Loucy (cell line): ENCODE results near the gene EPHA2.

Experiments
- H2AFZ ChIP-seq: fragments of 200-600 bp; sonication (generic); 2 replicates; pipeline ENCODE4 v1.6.0; 2016; ENCODE audit warnings: antibody characterized with exemption, mild to moderate bottlenecking, low read length, moderate library complexity
- H3F3A ChIP-seq: fragments of 200-600 bp; 2 replicates; pipeline ENCODE4 v1.6.0; 2016; ENCODE audit warnings: antibody characterized with exemption, low read depth, mild to moderate bottlenecking
- H3K27me3 ChIP-seq: fragments of 200-600 bp; sonication (generic); 2 replicates; pipeline ENCODE4 v1.6.1; 2014; ENCODE audit warnings: low read length, mild to moderate bottlenecking; ENCODE audit not compliant: insufficient read depth, poor library complexity, severe bottlenecking
- H3K36me3 ChIP-seq: fragments of 200-600 bp; sonication (generic); 2 replicates; pipeline ENCODE4 v1.6.1; 2016; ENCODE audit warnings: low read length; ENCODE audit not compliant: insufficient read depth
- H3K4me1 ChIP-seq: fragments of 200-600 bp; sonication (generic); 2 replicates; pipeline ENCODE4 v1.5.1; 2014; ENCODE audit warnings: low read length, mild to moderate bottlenecking; ENCODE audit not compliant: insufficient read depth, poor library complexity, severe bottlenecking
- H3K4me2 ChIP-seq: fragments of 200-600 bp; sonication (generic); 2 replicates; pipeline ENCODE4 v1.6.0; 2014; ENCODE audit warnings: antibody characterized with exemption, low read length, low read depth, mild to moderate bottlenecking; ENCODE audit not compliant: poor library complexity, severe bottlenecking
- H3K4me3 ChIP-seq: fragments of 200-600 bp; sonication (generic); 2 replicates; pipeline ENCODE4 v1.5.1; 2014; ENCODE audit warnings: low read length, mild to moderate bottlenecking, mixed read lengths; ENCODE audit not compliant: poor library complexity, severe bottlenecking
- H3K79me2 ChIP-seq: fragments of 200-600 bp; sonication (generic); 2 replicates; pipeline ENCODE4 v1.6.1; 2014; ENCODE audit warnings: low read length; ENCODE audit not compliant: insufficient read depth
- H3K9ac ChIP-seq: fragments of 200-600 bp; sonication (generic); 2 replicates; pipeline ENCODE4 v1.6.0; 2014; ENCODE audit warnings: mild to moderate bottlenecking, low read depth, low read length, moderate library complexity; ENCODE audit not compliant: poor library complexity, severe bottlenecking
- H3K9me2 ChIP-seq: fragments of 200-600 bp; sonication (generic); replicated peaks from 2 replicates; pipeline ENCODE4 v1.6.1; 2016; ENCODE audit warnings: low read depth, low read length, mixed read lengths
- H3K9me3 ChIP-seq: fragments of 200-600 bp; sonication (generic); 2 replicates; pipeline ENCODE4 v1.6.1; 2014; ENCODE audit warnings: mild to moderate bottlenecking, antibody characterized with exemption, low read length, low read depth; ENCODE audit not compliant: insufficient read depth
- H4K20me1 ChIP-seq: fragments of 200-600 bp; sonication (generic); 2 replicates; pipeline ENCODE4 v1.6.0; 2014; ENCODE audit warnings: antibody characterized with exemption, low read length, mild to moderate bottlenecking; ENCODE audit not compliant: insufficient read depth, poor library complexity, severe bottlenecking
- CTCF ChIP-seq: fragments of 200-600 bp; sonication (generic); conservative IDR thresholded peaks from 2 replicates; pipeline ENCODE4 v1.5.1; 2014; ENCODE audit warnings: mild to moderate bottlenecking, antibody characterized with exemption, low read length
- EZH2phosphoT487 ChIP-seq: fragments of 200-600 bp; IDR thresholded peaks from 2 replicates; pipeline ENCODE4 v1.6.1; 2018; ENCODE audit warnings: antibody characterized with exemption, mild to moderate bottlenecking, moderate library complexity, borderline replicate concordance

Gene EPHA2

DNA sequence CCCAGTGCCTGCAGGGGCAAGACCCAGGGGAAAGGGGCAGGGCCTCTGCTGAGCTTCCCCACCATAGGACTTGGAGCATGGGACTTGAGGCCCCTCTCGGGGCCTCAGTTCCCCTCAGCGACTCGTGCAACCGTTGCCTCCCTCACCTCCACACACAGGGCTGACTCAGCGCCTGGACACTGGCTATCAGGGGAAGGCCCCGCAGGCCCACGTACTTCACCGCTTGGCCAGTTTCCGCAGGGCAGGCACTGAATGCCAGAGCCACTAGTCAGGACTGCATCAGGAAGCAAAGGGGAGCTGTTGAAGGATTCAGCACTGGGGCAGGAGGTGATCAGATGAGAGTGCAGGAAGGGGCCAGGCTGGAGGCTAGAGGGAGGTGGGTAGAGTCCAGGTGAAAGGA, 66.9 kb downstream of the EPHA2 start:
- H4K20me1 ChIP-seq, result no peaks in the 10 kb centered on the region
- no peaks in the 10 kb centered on the region for H3K4me1 ChIP-seq
- TF ChIP-seq EZH2phosphoT487, result no peak
- no peak for TF ChIP-seq CTCF
- no peaks in the 10 kb centered on the region for H3F3A ChIP-seq
- H3K79me2 ChIP-seq, result no peaks in the 10 kb centered on the region
- H3K9me2 ChIP-seq, result no peaks in the 10 kb centered on the region
- no peak overlapping the region for H2AFZ ChIP-seq
- no peaks in the 10 kb centered on the region for H3K36me3 ChIP-seq
- H3K4me2 ChIP-seq, result no peak overlapping the region
- no peaks in the 10 kb centered on the region for H3K27me3 ChIP-seq
- H3K9ac ChIP-seq, result no peak overlapping the region
- no peaks in the 10 kb centered on the region for H3K9me3 ChIP-seq
- no peak overlapping the region for H3K4me3 ChIP-seq

DNA sequence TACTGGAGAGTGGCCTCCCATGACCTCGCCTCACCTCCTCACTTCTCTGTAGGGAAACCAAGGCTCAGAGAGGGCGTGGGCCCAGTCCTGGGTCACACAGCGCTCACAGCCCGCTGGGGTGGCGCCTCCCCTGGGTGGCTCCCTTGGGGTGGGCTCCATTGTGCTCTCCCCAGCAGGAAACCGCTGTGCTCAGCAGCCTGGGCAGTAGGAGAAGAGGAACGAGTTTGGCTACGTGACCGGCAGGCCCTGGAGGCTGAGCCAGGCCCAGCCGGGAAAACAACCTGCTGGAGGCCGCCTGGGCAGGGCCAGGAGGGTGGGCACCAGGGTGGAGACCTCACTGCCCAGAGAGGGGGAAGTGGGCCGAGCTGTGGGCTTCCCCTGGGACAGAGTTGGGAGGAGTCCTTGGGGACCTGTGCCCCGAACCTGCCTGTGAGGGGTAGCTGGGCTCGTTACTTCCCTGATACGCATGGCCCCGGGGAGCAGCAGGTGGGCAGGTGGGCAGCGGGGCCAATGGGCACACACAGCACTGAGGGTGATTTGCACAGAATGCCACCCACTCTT, 67.4 kb downstream of the EPHA2 start:
- H3K36me3 ChIP-seq, result no peaks in the 10 kb centered on the region
- H3K9me2 ChIP-seq, result no peaks in the 10 kb centered on the region
- no peak overlapping the region for H3K4me3 ChIP-seq
- no peaks in the 10 kb centered on the region for H3K4me1 ChIP-seq
- no peak overlapping the region for H3K4me2 ChIP-seq
- no peaks in the 10 kb centered on the region for H3F3A ChIP-seq
- no peaks in the 10 kb centered on the region for H3K27me3 ChIP-seq
- TF ChIP-seq CTCF (no peak), EZH2phosphoT487 (no peak)
- H2AFZ ChIP-seq, result no peak overlapping the region
- H4K20me1 ChIP-seq, result no peaks in the 10 kb centered on the region
- no peaks in the 10 kb centered on the region for H3K79me2 ChIP-seq
- H3K9me3 ChIP-seq, result no peaks in the 10 kb centered on the region
- H3K9ac ChIP-seq, result no peak overlapping the region

- TF ChIP-seq CTCF (no peak), EZH2phosphoT487 (no peak)
- H4K20me1 ChIP-seq, result no peaks in the 10 kb centered on the region
- H3K27me3 ChIP-seq, result no peaks in the 10 kb centered on the region
- no peaks in the 10 kb centered on the region for H3K4me1 ChIP-seq
- H3K9me2 ChIP-seq, result no peaks in the 10 kb centered on the region
- no peak overlapping the region for H3K9ac ChIP-seq
- no peak overlapping the region for H2AFZ ChIP-seq
- no peaks in the 10 kb centered on the region for H3K36me3 ChIP-seq
- no peak overlapping the region for H3K4me3 ChIP-seq
- H3F3A ChIP-seq, result no peaks in the 10 kb centered on the region
- H3K9me3 ChIP-seq, result no peaks in the 10 kb centered on the region
- no peak overlapping the region for H3K4me2 ChIP-seq
- H3K79me2 ChIP-seq, result no peaks in the 10 kb centered on the region
Measured at GRCh38 chr1:16087733-16088132, 68.1 kb downstream of the EPHA2 start.
